ENCODE measurements around the gene USP11.

DNA sequence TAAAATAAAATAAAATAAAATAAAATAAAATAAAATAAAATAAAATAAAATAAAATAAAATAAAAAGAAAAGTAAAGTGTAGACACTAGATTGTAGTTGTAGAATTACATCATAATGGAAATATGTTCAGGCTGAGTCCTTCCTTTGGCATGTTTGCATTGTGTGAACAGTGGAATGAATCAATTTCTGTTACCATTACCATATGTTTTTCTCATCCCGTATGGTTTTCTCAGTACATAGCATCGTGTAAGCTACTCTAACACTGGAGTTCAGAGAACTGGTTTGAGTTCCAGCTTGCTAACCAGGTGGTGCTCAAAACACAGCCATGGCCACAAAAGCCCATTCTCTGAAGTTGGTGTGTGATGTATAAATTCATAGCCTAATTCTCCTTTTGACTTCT lies 45.9 kb downstream of the USP11 start:
- TF ChIP-seq, protein P1, sequence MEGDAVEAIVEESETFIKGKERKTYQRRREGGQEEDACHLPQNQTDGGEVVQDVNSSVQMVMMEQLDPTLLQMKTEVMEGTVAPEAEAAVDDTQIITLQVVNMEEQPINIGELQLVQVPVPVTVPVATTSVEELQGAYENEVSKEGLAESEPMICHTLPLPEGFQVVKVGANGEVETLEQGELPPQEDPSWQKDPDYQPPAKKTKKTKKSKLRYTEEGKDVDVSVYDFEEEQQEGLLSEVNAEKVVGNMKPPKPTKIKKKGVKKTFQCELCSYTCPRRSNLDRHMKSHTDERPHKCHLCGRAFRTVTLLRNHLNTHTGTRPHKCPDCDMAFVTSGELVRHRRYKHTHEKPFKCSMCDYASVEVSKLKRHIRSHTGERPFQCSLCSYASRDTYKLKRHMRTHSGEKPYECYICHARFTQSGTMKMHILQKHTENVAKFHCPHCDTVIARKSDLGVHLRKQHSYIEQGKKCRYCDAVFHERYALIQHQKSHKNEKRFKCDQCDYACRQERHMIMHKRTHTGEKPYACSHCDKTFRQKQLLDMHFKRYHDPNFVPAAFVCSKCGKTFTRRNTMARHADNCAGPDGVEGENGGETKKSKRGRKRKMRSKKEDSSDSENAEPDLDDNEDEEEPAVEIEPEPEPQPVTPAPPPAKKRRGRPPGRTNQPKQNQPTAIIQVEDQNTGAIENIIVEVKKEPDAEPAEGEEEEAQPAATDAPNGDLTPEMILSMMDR (IDR thresholded peaks at IDR 0.05), result no peak
- no peak for TF ChIP-seq POLR2A (IDR thresholded peaks at IDR 0.05)

Data from testis (tissue), 2 donors.